Naive thymus-derived CD4-positive, alpha-beta T cell (primary cell): ENCODE measurements around the gene ZSCAN2. TPM values are rescaled to one million over a fixed set of nuclear protein-coding genes. Genes with fewer than 3 reads are reported as not detected.
"Not testable (repeated sequence)": the region's sequence is repeated elsewhere in the genome, so short reads cannot be mapped to it uniquely, and the experiment has no call there.

Source experiments
- ATAC-seq: fragments of 150-1000 bp; cut with Tn5 transposase; 2 replicates; pipeline ENCODE4 v1.10.0; 2021; ENCODE audit warnings: mild to moderate bottlenecking, moderate library complexity
- CTCF ChIA-PET: fragments of 350-600 bp; sonication (Branson Sonifier 250); formaldehyde crosslinking; loops from one replicate; lab custom pipeline; 2021; ENCODE audit warnings: antibody characterized with exemption; lab: Charles Lee
- POLR2A ChIA-PET: fragments of 350-600 bp; sonication (Branson Sonifier 250); formaldehyde crosslinking; loops from one replicate; lab custom pipeline; 2021; ENCODE audit warnings: antibody characterized with exemption, inconsistent platforms; lab: Charles Lee
- DNase-seq, 9 donors: peaks; one replicate each; pipeline versions ENCODE4 v3.0.0 to v3.0.0-alpha.2; 2020 to 2022; ENCODE audit warnings: mixed read lengths in 1 of 9
- H3K27ac ChIP-seq: one replicate; pipeline ENCODE4 v1.7.0; 2013; ENCODE audit warnings: mild to moderate bottlenecking, low read depth, low read length, moderate library complexity
- H3K27me3 ChIP-seq, 2 donors: one replicate each; pipeline ENCODE4 v1.7.0; 2013; ENCODE audit warnings: low read length in 2 of 2, mild to moderate bottlenecking in 2 of 2, moderate library complexity in 2 of 2; ENCODE audit not compliant: control insufficient read depth in 2 of 2, insufficient read depth in 2 of 2
- H3K36me3 ChIP-seq, 3 experiments: 1 replicate in 2 of 3; 2 replicates in 1 of 3; pipeline ENCODE4 v1.7.0; 2013; ENCODE audit warnings: low read length in 3 of 3, mild to moderate bottlenecking in 3 of 3, moderate library complexity in 1 of 3; ENCODE audit not compliant: insufficient read depth in 3 of 3, control insufficient read depth in 2 of 3
- H3K4me1 ChIP-seq, 2 donors: one replicate each; pipeline ENCODE4 v1.7.0; 2013; ENCODE audit warnings: low read length in 2 of 2, mild to moderate bottlenecking in 2 of 2, moderate library complexity in 1 of 2; ENCODE audit not compliant: control insufficient read depth in 2 of 2, insufficient read depth in 2 of 2
- H3K4me3 ChIP-seq: 2 replicates; pipeline ENCODE4 v1.7.0; 2013; ENCODE audit warnings: mild to moderate bottlenecking, low read length
- H3K9me3 ChIP-seq, 3 experiments: 1 replicate in 2 of 3; 2 replicates in 1 of 3; pipeline ENCODE4 v1.7.0; 2013; ENCODE audit warnings: low read length in 3 of 3; ENCODE audit not compliant: control insufficient read depth in 2 of 3
- H3K27ac Mint-ChIP-seq, 9 donors: one replicate each; pipeline ENCODE4 v1.8.0; 2020 to 2022; ENCODE audit warnings: mixed read lengths in 9 of 9, mild to moderate bottlenecking in 8 of 9, moderate library complexity in 5 of 9, inconsistent platforms in 2 of 9
- H3K27me3 Mint-ChIP-seq, 5 donors: one replicate each; pipeline ENCODE4 v1.8.0; 2021 to 2022; ENCODE audit warnings: mixed read lengths in 5 of 5, mild to moderate bottlenecking in 1 of 5
- H3K36me3 Mint-ChIP-seq, 5 donors: one replicate each; pipeline ENCODE4 v1.8.0; 2020 to 2022; ENCODE audit warnings: mixed read lengths in 5 of 5, mild to moderate bottlenecking in 3 of 5, inconsistent platforms in 1 of 5
- H3K4me1 Mint-ChIP-seq, 7 donors: one replicate each; pipeline ENCODE4 v1.8.0; 2020 to 2022; ENCODE audit warnings: mixed read lengths in 7 of 7, mild to moderate bottlenecking in 3 of 7, inconsistent platforms in 1 of 7
- H3K4me3 Mint-ChIP-seq, 10 donors: one replicate each; pipeline ENCODE4 v1.8.0; 2020 to 2022; ENCODE audit warnings: mild to moderate bottlenecking in 10 of 10, mixed read lengths in 10 of 10, moderate library complexity in 6 of 10, inconsistent platforms in 2 of 10
- H3K9me3 Mint-ChIP-seq, 11 donors: one replicate each; pipeline ENCODE4 v1.8.0; 2020 to 2022; ENCODE audit warnings: mixed read lengths in 11 of 11, mild to moderate bottlenecking in 4 of 11, inconsistent platforms in 1 of 11, moderate library complexity in 1 of 11
- intact Hi-C, 2 donors: fragments of 100-400 bp; cut with micrococcal nuclease; formaldehyde crosslinking; loops; one replicate each; pipeline ENCODE4 v1.15.1; 2023
- polyA plus RNA-seq, 2 donors: library from polyadenylated mRNA; unstranded; fragments of 300-500 nt; fragmentation: Illumina TruSeq; gene quantifications; one replicate each; pipeline ENCODE4 v1.2.3, GENCODE V29; 2021
- total RNA-seq, 6 experiments: library from RNA in 5 of 6; stranded (reverse) in 5 of 6; gene quantifications; 1 replicate in 5 of 6; 2 replicates in 1 of 6; pipeline ENCODE4 v1.2.3 and lab custom pipeline; 2021 to 2026

Gene ZSCAN2
- total RNA-seq (10 to 100 TPM in 2 of 5 experiments, 1 to 10 TPM in 3; 4.8 to 13.0 (median 6.8) TPM), polyA plus RNA-seq (10 to 100 TPM in 1 of 2 donors, 1 to 10 TPM in 1; 4.9 to 10.9 TPM), total RNA-seq (lab: John Stamatoyannopoulos, UW) (7.3 reads per million, percentile 30 among the genes with 10 or more reads in this experiment)

DNA sequence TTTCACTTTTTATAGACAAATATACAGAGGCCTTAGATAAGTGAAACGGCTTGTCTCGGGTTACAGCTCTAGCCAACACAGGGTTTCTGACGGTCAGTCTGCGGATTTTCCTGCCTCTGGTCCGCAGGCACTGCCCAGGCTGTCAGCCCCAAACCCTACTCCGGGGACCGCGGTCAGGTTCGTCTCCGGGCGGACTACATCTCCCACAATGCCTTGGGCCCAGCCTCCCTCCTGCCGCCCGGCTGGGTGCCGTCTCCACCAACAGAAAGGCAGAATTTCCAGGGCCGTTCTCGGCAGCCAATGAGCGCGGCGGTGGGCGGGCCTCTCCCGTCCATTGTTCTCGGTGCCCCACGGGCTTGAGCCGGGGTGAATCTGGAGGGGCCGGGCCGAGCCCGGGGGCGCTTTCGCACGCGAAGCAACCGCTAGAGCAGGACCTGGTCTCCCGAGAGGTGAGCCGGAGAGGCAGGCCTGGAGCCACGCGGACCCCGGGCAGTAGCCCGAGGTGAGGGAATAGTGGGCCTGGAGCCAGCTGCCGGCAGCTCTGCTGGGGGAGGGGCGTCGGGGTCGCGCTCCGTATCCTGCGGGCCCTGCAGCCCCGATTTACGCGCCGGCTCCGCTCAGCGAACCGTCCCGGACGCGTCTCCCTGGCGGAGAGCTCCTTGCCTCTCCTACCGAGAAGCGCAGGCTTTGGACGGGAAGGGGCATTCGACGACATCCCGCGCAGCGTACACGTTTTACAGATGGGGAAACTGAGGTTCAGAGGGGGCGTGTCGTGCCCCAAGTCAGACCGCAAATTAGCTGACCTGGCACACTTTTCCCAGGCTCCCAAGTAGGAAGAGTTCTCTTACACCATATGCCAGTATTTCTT is at the start of gene ZSCAN2:
ZSCAN2 (plus strand) TSS at position 323 of the 868 bp plus-strand sequence. CDS start 2,919 bp downstream, outside the sequence.
- peak; percentile 83 to 93 (median 90) for DNase-seq
- H3K4me1 ChIP-seq: peaks cover 29 to 36% of the 10 kb centered on the region in 2 donors

GRCh38 chr15:84551624-84552023 is 49.2 kb upstream of the ZSCAN2 start:
- H3K4me3 ChIP-seq, H3K4me1 ChIP-seq, CTCF ChIA-PET, H3K27me3 Mint-ChIP-seq, DNase-seq, ATAC-seq, intact Hi-C loops, H3K9me3 ChIP-seq, H3K27me3 ChIP-seq, H3K27ac Mint-ChIP-seq, H3K4me3 Mint-ChIP-seq, H3K27ac ChIP-seq, H3K9me3 Mint-ChIP-seq, H3K36me3 ChIP-seq, POLR2A ChIA-PET: not testable (repeated sequence)
- peaks cover 0 to 39% (median 29%) of the 10 kb centered on the region in 5 donors for H3K36me3 Mint-ChIP-seq
- peaks cover 4 to 25% (median 15%) of the 10 kb centered on the region in 7 donors for H3K4me1 Mint-ChIP-seq

More for the DNA sequence above, at the start of gene ZSCAN2:
- peak within 1 kb of the TSS; percentile 67 to 97 (median 88) for H3K27ac Mint-ChIP-seq
- Histone ChIP-seq H3K27ac (peak within 1 kb of the TSS; percentile 77), H3K36me3 (peaks cover 0 to 24% (median 0%) of the 10 kb centered on the region in 3 experiments), H3K4me3 (peak within 1 kb of the TSS; percentile 96), H3K9me3 (no peaks in the 10 kb centered on the region), H3K27me3 (no peaks in the 10 kb centered on the region)
- no peaks in the 10 kb centered on the region for H3K27me3 Mint-ChIP-seq
- H3K4me1 Mint-ChIP-seq: peaks cover 52 to 86% (median 69%) of the 10 kb centered on the region in 7 donors
- H3K4me3 Mint-ChIP-seq: peak within 1 kb of the TSS; percentile 89 to 99 (median 96)
- ATAC-seq: peak; percentile 98
- intact Hi-C loops: loop anchor here (1.0 to 2.0 kb wide), 8 partner anchors 13 to 380 kb away; partner anchors contain the start of genes PDE8A (in 2 of the 2), ZNF592 (in 2 of the 2), SEC11A (in 1 of the 2) and WDR73 (in 1 of the 2)
- POLR2A ChIA-PET: interaction anchor here (0.7 to 5.1 kb wide), 6 partner anchors 9 to 780 kb away, joined by 3 to 115 read pairs (median 4); partner anchors contain the start of genes AKAP13 and WDR73
- peaks cover 0 to 3% (median 0%) of the 10 kb centered on the region in 11 donors for H3K9me3 Mint-ChIP-seq
- H3K36me3 Mint-ChIP-seq: peaks cover 3 to 20% (median 5%) of the 10 kb centered on the region in 5 donors
- CTCF ChIA-PET: interaction anchor here (0.7 to 1.2 kb wide), 3 partner anchors 8 to 33 kb away, joined by 3 read pairs; no protein-coding TSS in a partner anchor

DNA sequence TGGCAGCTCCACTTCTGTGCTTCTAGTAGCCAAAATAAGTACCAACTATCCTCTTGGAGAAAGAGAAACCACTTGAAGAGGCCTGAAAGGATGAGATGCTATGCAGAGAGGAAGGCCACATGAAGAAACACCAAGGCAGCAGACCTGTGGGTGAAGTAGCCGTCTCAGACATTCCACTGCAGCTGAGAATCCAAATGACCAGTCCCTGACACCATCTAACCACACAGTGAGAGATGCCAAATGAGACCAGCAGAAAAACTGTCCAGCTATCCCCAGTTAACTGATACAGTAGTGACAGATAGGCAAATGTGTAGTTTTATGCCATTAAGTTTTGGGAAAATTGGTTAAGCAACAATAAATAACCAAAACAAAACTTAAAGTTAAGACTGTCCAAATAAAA is 47.9 kb upstream of the ZSCAN2 start:
- CTCF ChIA-PET: no interaction called here
- intact Hi-C loops: no loop called here

GRCh38 chr15:84556690-84557089 is 44.1 kb upstream of the ZSCAN2 start:
- H3K4me3 ChIP-seq, H3K27me3 Mint-ChIP-seq, intact Hi-C loops, H3K9me3 Mint-ChIP-seq, H3K27me3 ChIP-seq, DNase-seq, H3K36me3 ChIP-seq, ATAC-seq, CTCF ChIA-PET, H3K9me3 ChIP-seq, H3K4me3 Mint-ChIP-seq, H3K4me1 ChIP-seq, H3K27ac Mint-ChIP-seq, POLR2A ChIA-PET, H3K27ac ChIP-seq: not testable (repeated sequence)
- peaks cover 0 to 12% (median 8%) of the 10 kb centered on the region in 7 donors for H3K4me1 Mint-ChIP-seq
- peaks cover 0 to 24% (median 12%) of the 10 kb centered on the region in 5 donors for H3K36me3 Mint-ChIP-seq

More for the DNA sequence above, 47.9 kb upstream of the ZSCAN2 start:
- peaks cover under 1 to 17% (median 7%) of the 10 kb centered on the region in 7 donors for H3K4me1 Mint-ChIP-seq
- DNase-seq: no peak
- Histone ChIP-seq H3K36me3 (no peaks in the 10 kb centered on the region), H3K4me3 (no peak overlapping the region), H3K27me3 (no peaks in the 10 kb centered on the region), H3K9me3 (no peaks in the 10 kb centered on the region), H3K27ac (no peak overlapping the region), H3K4me1 (no peaks in the 10 kb centered on the region)
- no peak for ATAC-seq
- H3K27ac Mint-ChIP-seq: no peak overlapping the region
- no peak overlapping the region for H3K4me3 Mint-ChIP-seq
- H3K27me3 Mint-ChIP-seq: no peaks in the 10 kb centered on the region
- POLR2A ChIA-PET: no interaction called here
- H3K9me3 Mint-ChIP-seq: peaks cover 0 to 1% (median 0%) of the 10 kb centered on the region in 11 donors
- peaks cover 0 to 41% (median 27%) of the 10 kb centered on the region in 5 donors for H3K36me3 Mint-ChIP-seq

- POLR2A ChIA-PET, H3K27me3 ChIP-seq: not testable (repeated sequence)
Measured at GRCh38 chr15:84568021-84568420, 32.8 kb upstream of the ZSCAN2 start.

DNA sequence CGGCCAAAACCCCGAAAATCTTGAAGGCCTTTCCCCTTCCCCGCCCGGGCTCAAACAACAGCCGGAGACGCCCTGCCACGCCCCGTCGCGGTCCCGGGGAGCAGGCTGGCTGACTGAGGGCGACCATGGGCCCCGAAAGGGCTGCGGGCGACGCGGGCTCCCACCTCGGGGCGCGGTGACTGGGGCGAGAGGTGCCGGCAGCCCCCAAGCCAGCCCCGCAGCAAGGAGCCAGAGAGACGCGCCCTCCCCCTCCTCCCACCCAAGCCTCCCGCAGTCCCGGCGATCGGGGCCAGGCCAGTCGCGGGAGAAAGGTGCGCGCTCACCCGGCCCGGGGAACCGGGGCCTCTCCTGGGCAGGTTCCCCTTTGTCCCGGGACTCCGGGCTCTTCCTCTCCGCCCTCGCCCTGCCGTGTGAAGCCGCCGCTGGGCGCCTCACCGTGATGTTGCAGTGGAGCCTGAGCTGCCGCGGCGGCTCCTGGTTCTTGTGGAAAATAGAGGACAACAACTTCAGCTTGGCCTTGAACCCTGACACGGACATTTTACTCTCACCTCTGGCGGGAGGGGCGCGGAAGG is 30.6 kb upstream of the ZSCAN2 start:
- ChIA-PET CTCF (interaction anchor here (0.6 to 2.6 kb wide), 7 partner anchors 9 to 323 kb away, joined by 3 to 18 read pairs (median 4); no protein-coding TSS in a partner anchor), POLR2A (interaction anchor here (1.2 kb wide), 1 partner anchor 84 kb away, joined by 7 read pairs; the partner anchor contains the start of gene WDR73)
- Histone ChIP-seq H3K27ac (peak overlapping the region; percentile 67), H3K9me3 (no peaks in the 10 kb centered on the region), H3K4me1 (peaks cover 0 to 5% of the 10 kb centered on the region in 2 donors), H3K27me3 (no peaks in the 10 kb centered on the region), H3K4me3 (peak overlapping the region; percentile 67), H3K36me3 (peaks cover 0 to 5% (median 0%) of the 10 kb centered on the region in 3 experiments)
- Mint-ChIP-seq H3K27ac (peak overlapping the region; percentile 65 to 93 (median 82)), H3K36me3 (peaks cover 0 to 5% (median 0%) of the 10 kb centered on the region in 5 donors), H3K27me3 (peaks cover 0 to 3% (median 0%) of the 10 kb centered on the region in 5 donors), H3K4me3 (peak overlapping the region; percentile 78 to 97 (median 86)), H3K9me3 (peaks cover 0 to 4% (median 0%) of the 10 kb centered on the region in 11 donors), H3K4me1 (peaks cover 0 to 20% (median 10%) of the 10 kb centered on the region in 7 donors)
- DNase-seq (peak; percentile 13 to 68 (median 40)), ATAC-seq (peak; percentile 63)
- intact Hi-C loops: loop anchor here (1.0 to 2.0 kb wide), 4 partner anchors 31 to 411 kb away; partner anchors contain the start of genes ZSCAN2 (in 2 of the 2) and PDE8A (in 1 of the 2)

More at GRCh38 chr15:84568021-84568420, 32.8 kb upstream of the ZSCAN2 start:
- H3K4me3 ChIP-seq, H3K27ac Mint-ChIP-seq, H3K4me1 ChIP-seq, DNase-seq, intact Hi-C loops, ATAC-seq, H3K36me3 Mint-ChIP-seq, H3K9me3 ChIP-seq, H3K9me3 Mint-ChIP-seq, H3K36me3 ChIP-seq, H3K27ac ChIP-seq, H3K27me3 Mint-ChIP-seq: not testable (repeated sequence)
- H3K4me3 Mint-ChIP-seq: peak overlapping the region in 1 of 10 donors; percentile 13
- H3K4me1 Mint-ChIP-seq: peaks cover 0 to 20% (median 10%) of the 10 kb centered on the region in 7 donors
- CTCF ChIA-PET: interaction anchor here (0.6 kb wide), 1 partner anchor 393 kb away, joined by 3 read pairs; no protein-coding TSS in a partner anchor
